GM20431 (cell line): ENCODE results near the gene SCGB1D4.

ENCODE experiments used
- in situ Hi-C: fragments of 300-500 bp; cut with MseI, MboI; formaldehyde crosslinking; loops from one replicate; pipeline ENCODE4 v1.15.0; 2020; ENCODE audit warnings: low sequenced_read_pairs; ENCODE audit not compliant: unreplicated experiment

SCGB1D4 gene

GRCh38 chr11:62295504-62295903 is 3.4 kb downstream of the SCGB1D4 start:
- in situ Hi-C loops = no loop called here

DNA sequence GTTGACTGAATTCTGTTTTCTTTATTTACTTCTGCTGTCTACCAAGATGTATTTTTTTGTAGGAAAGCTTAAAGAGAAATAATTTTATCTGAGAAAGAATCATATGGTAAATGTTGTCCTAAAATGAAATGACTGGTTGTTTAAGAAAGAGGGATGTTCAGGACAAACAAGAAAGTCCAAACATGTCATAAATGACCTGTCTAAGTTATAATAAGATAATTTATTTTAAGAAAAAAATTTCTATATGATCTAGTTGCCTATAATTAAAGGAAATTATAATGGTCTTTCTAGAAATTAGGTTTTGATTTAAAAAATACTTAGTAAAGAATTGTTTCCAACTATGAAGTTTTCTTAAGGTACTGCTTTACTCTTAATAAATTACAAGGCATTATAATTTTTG is 18.4 kb downstream of the SCGB1D4 start:
- in situ Hi-C loops = no loop called here

DNA sequence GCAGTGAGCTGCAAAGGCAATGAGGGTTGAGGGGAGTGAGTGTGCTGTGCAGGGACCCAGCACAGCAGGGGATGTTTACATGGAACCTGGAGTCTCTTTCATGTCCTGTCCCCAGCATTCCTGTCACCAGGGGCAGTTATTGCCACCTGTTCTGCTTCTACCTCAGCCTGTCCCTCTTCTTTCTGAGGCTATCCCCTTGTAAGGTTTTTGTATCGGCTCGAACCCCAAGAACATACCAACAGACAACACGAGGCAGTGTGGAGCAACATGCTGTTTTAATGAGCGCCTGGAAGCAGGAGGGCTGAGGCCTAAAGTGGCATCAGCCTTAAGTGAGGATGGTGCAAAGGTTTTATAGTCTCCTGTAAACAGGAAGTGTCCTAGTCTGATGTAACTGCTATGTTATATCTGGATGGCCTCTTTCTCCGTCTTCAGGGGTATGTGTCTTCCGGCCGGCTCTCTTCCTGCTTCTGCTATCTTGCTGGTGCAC is 25.0 kb downstream of the SCGB1D4 start:
- in situ Hi-C loops = no loop called here

DNA sequence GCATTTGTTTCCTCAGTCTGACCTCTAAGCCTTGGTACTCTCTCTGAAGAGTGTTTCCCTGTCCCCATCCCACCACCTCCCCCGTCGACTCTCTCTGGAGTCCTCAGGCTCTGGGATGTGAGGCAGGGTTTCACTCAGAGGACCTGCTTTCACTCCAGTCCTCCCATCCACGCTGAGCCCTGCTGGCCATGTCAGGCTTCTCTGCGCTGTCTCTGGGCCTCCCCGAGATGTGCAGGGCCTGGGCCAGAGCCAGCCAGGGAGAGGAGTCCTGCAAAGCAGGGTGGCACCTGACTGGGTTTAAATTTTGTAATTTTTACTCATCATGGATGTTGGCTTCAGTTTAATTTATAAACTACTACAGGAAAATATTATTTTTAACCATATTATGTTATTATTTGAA is 25.6 kb downstream of the SCGB1D4 start:
- in situ Hi-C loops = no loop called here

DNA sequence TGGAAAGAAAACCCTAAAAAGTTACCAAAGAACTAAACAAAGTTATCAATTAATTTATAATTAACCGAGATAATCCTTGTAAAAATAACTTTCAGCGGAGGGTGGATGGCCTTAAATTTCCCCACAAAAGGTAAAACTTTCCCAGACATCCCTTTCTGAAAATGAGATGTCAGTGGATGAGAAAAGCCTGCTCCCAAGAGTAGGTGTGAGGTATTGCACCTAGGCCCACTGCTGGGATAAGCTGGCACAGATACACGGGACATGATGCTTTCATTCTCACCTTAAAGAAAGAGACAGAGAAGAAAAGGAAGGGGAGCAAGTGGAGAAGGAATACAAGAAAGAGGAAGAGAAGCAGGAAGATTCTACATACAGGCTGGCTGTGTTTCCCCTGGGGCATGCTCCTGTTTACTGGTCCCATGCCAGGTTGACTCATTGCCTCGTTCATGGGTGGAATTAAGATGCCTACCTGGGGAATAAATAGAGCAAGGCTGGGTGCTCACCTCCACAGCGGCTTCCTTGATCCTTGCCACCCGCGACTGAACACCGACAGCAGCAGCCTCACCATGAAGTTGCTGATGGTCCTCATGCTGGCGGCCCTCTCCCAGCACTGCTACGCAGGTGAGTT is 29.1 kb downstream of the SCGB1D4 start, which contains the start of gene SCGB2A2:
TSS of gene SCGB2A2 (plus strand) at position 505 of the 625 bp plus-strand sequence. CDS start at position 564, 59 bp downstream.
- in situ Hi-C loops = no loop called here

- in situ Hi-C loops = no loop called here
Measured at GRCh38 chr11:62267576-62267975, 31.3 kb downstream of the SCGB1D4 start.

DNA sequence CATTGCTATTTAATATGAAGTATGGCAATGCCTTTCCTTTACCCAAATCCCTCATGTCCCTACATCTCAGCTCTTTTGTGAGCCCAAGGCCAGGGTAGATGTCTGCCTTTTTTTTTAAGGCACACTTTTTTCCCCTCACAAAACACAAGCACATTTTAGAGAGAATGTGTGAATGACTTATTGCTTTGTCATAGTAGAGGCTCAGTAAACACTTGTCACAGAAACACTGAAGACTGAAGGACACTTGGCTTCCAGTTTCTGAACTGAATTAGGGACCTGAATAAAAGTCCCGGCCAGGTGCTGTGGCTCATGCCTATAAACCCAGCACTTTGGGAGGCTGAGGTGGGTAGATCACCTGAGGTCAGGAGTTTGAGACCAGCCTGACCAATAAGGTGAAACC is 31.8 kb downstream of the SCGB1D4 start:
- in situ Hi-C loops = no loop called here

DNA sequence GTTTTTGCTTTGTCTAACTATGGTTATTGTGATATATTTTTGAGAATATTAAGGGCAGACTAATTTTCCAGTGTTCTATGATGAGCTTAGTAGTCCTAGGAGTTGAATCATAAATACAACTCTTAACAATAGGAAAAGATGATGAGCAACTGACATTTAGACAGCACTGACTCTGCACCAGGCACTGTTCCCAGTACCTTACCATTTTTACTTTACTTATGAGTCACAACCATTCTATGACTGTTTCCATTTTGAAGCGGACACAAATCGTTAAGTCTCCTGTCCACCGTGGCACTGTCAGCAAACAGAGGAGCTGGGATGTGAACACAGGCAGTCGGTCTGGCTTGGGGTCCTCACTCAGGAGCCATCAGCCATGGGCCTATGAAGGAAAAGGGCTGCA is 32.3 kb downstream of the SCGB1D4 start:
- in situ Hi-C loops = no loop called here

- in situ Hi-C loops = no loop called here
Measured at GRCh38 chr11:62264004-62264403, 34.9 kb downstream of the SCGB1D4 start.

- in situ Hi-C loops = no loop called here
Measured at GRCh38 chr11:62260261-62260953, 38.5 kb downstream of the SCGB1D4 start.

- in situ Hi-C loops = no loop called here
Measured at GRCh38 chr11:62256281-62256680, 42.6 kb downstream of the SCGB1D4 start.

DNA sequence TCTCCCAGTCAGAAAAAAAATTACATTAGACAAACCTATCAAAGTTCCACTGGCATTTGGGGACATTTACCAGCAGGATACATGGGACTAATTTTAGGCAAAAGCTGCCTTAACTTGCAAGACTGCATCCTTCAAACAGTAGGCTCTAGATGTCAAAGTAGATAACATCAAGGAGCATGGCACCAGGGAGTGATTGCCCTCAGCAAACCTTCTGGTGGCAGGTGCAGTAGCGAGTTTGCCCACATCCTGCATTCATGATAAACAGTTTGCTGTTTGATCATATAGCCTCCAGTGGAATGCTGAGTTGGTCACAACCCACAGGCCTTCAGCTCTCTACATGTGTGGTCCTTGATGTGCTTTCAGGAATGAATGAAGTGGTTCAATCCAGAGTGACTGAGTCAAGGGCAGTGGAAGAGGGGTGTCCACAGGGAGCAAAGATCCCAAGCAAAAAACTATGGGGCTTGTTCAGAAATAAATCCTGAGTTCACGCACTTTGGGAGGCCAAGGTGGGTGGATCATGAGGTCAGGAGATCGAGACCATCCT is 44.8 kb downstream of the SCGB1D4 start:
- in situ Hi-C loops = no loop called here

DNA sequence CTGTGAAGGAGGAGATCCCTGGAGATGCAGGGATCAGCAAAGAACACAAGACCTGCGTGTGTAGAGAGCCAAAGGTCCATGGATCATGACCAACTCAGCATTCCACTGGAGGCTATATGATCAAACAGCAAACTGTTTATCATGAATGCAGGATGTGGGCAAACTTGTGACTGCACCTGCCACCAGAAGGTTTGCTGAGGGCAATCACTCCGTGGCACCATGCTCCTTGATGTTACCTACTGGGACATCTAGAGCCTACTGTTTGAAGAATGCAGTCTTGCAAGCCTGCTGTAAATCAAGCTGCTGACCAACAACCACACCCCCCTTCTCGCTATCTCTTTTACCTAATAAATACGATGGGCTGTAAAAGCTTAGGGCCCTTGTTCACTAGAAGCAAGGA is 47.2 kb downstream of the SCGB1D4 start:
- in situ Hi-C loops = no loop called here
